Activated T-helper 1 cell treated with anti-CD3 and anti-CD28 coated beads, Interleukin-2, amount 50 U/mL, for 16 hours (primary cell): ENCODE measurements around the gene ASXL1.
A peak's percentile ranks its signal among the peaks of the same experiment; 100 is the strongest.

ENCODE experiments used
- DNase-seq, 2 donors: peaks; one replicate each; pipeline ENCODE4 v3.0.0-alpha.2; 2020; ENCODE audit warnings: low read depth in 1 of 2, low spot score in 1 of 2

The ASXL1 gene

GRCh38 chr20:32438331-32438858, 80.3 kb downstream of the ASXL1 start:
- no peak for DNase-seq

GRCh38 chr20:32439132-32439829, 81.2 kb downstream of the ASXL1 start:
- DNase-seq = no peak

GRCh38 chr20:32440069-32440757, 82.1 kb downstream of the ASXL1 start:
- no peak for DNase-seq

GRCh38 chr20:32440758-32441078, 82.6 kb downstream of the ASXL1 start:
- no peak for DNase-seq

GRCh38 chr20:32441638-32442037, 83.5 kb downstream of the ASXL1 start:
- no peak for DNase-seq

GRCh38 chr20:32442630-32443373, 84.7 kb downstream of the ASXL1 start:
- no peak for DNase-seq

- DNase-seq = no peak
Measured at GRCh38 chr20:32443386-32443974, 85.3 kb downstream of the ASXL1 start.

- no peak for DNase-seq
Measured at GRCh38 chr20:32444474-32445220, 86.5 kb downstream of the ASXL1 start.

GRCh38 chr20:32445539-32446273, 87.6 kb downstream of the ASXL1 start:
- DNase-seq = peak in 1 of 2 donors; percentile 1

- no peak for DNase-seq
Measured at GRCh38 chr20:32446301-32447100, 88.4 kb downstream of the ASXL1 start.

GRCh38 chr20:32447136-32448027, 89.3 kb downstream of the ASXL1 start:
- no peak for DNase-seq

- no peak for DNase-seq
Measured at GRCh38 chr20:32448306-32449056, 90.3 kb downstream of the ASXL1 start.

- DNase-seq = no peak
Measured at GRCh38 chr20:32449057-32449889, 91.1 kb downstream of the ASXL1 start.

- DNase-seq = no peak
Measured at GRCh38 chr20:32449890-32450401, 91.8 kb downstream of the ASXL1 start.

- no peak for DNase-seq
Measured at GRCh38 chr20:32450484-32451061, 92.4 kb downstream of the ASXL1 start.

- no peak for DNase-seq
Measured at GRCh38 chr20:32451340-32451681, 93.2 kb downstream of the ASXL1 start.
